K562 (cell line): ENCODE data around the gene PRCC. TPM values are rescaled to one million over a fixed set of nuclear protein-coding genes. Genes with fewer than 3 reads are reported as not detected.

ENCODE experiments used
- BRF1 ChIP-seq: IDR thresholded peaks from 3 replicates; pipeline ENCODE4 v1.6.1; 2011; ENCODE audit warnings: borderline replicate concordance, mild to moderate bottlenecking; ENCODE audit not compliant: insufficient read length; ENCODE audit errors: extremely low read depth
- CREM ChIP-seq: IDR thresholded peaks from 2 replicates; pipeline ENCODE4 v1.6.1; 2014; ENCODE audit warnings: antibody characterized with exemption, low read depth
- CUX1 ChIP-seq: fragments of 200-800 bp; sonication (Bioruptor generic); IDR thresholded peaks from 2 replicates; pipeline ENCODE4 v1.6.1; 2016; ENCODE audit warnings: missing genetic modification characterization, missing compliant biosample characterization
- GTF2A2 ChIP-seq: IDR thresholded peaks from 2 replicates; pipeline ENCODE4 v1.6.1; 2016; ENCODE audit warnings: mild to moderate bottlenecking, missing genetic modification characterization, missing compliant biosample characterization
- HEY1 ChIP-seq: fragments of 250-450 bp; sonication (Bioruptor Pico); IDR thresholded peaks from 2 replicates; pipeline ENCODE4 v1.5.0; 2020; ENCODE audit warnings: mild to moderate bottlenecking, moderate library complexity, borderline replicate concordance
- IRF1 ChIP-seq: sonication (generic); formaldehyde crosslinking; IDR thresholded peaks from 2 replicates; pipeline ENCODE4 v1.8.0; 2022; ENCODE audit warnings: missing genetic modification reagents, mild to moderate bottlenecking, borderline replicate concordance
- POLR2B ChIP-seq: fragments of 450-650 bp; IDR thresholded peaks from 2 replicates; pipeline ENCODE4 v1.6.1; 2018; ENCODE audit warnings: low read depth; ENCODE audit not compliant: partially characterized antibody
- POLR3A ChIP-seq: IDR thresholded peaks from 2 replicates; pipeline ENCODE4 v1.6.1; 2011; ENCODE audit warnings: borderline replicate concordance, mild to moderate bottlenecking, moderate library complexity; ENCODE audit not compliant: insufficient read length, insufficient read depth; ENCODE audit errors: extremely low read depth
- TARDBP ChIP-seq: fragments of 450-650 bp; IDR thresholded peaks from 2 replicates; pipeline ENCODE4 v1.6.1; 2016
- U2AF2 ChIP-seq: fragments of 200-400 bp; formaldehyde crosslinking; optimal IDR thresholded peaks from 2 replicates; pipeline ENCODE3; 2017; ENCODE audit warnings: low read depth, mild to moderate bottlenecking, low read length
- ZNF277 ChIP-seq: fragments of 250-450 bp; sonication (Bioruptor Pico); IDR thresholded peaks from 2 replicates; pipeline ENCODE4 v1.8.0; 2022; ENCODE audit warnings: inconsistent platforms, mild to moderate bottlenecking, moderate library complexity, borderline replicate concordance
- ZNF431 ChIP-seq: sonication (generic); formaldehyde crosslinking; IDR thresholded peaks from 2 replicates; pipeline ENCODE4 v1.8.0; 2022; ENCODE audit warnings: mild to moderate bottlenecking, missing genetic modification reagents
- ZNF609 ChIP-seq: sonication (generic); formaldehyde crosslinking; IDR thresholded peaks from 2 replicates; pipeline ENCODE4 v1.8.1; 2023; ENCODE audit warnings: missing genetic modification reagents, mild to moderate bottlenecking, borderline replicate concordance
- ZNF76 ChIP-seq: fragments of 250-450 bp; sonication (Bioruptor Pico); IDR thresholded peaks from 2 replicates; pipeline ENCODE4 v1.4.0; 2020; ENCODE audit warnings: mild to moderate bottlenecking, moderate library complexity, borderline replicate concordance
- polyA plus RNA-seq, 8 experiments: library from polyadenylated mRNA; depleted of rRNA in 4 of 8; stranded (reverse) in 5 of 8; unstranded in 3 of 8; fragments of >200 nt; fragmentation: Nextera tagmentation in 2 of 8; fragmentation: Illumina TruSeq in 1 of 8; extraction: Ambion mirVana in 2 of 8; extraction: Trizol in 1 of 8; gene quantifications; 2 replicates each; pipeline versions ENCODE4 v1.2.1 to v1.2.3, GENCODE V29; 2011 to 2014; ENCODE audit warnings: inconsistent platforms in 1 of 8, missing spikeins in 1 of 8
- total RNA-seq, 7 experiments: library from RNA; depleted of rRNA in 6 of 7; stranded (reverse); fragments of >200 nt in 6 of 7; fragmentation: Illumina TruSeq in 2 of 7; extraction: Trizol in 2 of 7; gene quantifications; 2 replicates each; pipeline versions ENCODE4 v1.2.1 to v1.2.3, GENCODE V29; 2011 to 2021; ENCODE audit warnings: low replicate concordance in 1 of 7

PRCC gene
- total and polyA plus RNA-seq, 9 of the 15 experiments (the other 6 are each of a cell fraction or from before 2014, with no cell fraction given) = 23.9 to 201 (median 41.1) TPM

- TF ChIP-seq ZNF609 (CRISPR knock-in tag) = 0 out of 2 replicates have a peak, but pooled peaks have one; percentile 56
- no peak for TF ChIP-seq BRF1
- peak; percentile 96 for TF ChIP-seq CREM
- TF ChIP-seq ZNF431 (CRISPR knock-in tag) = no peak
- TF ChIP-seq ZNF76 (CRISPR knock-in tag) = peak; percentile 85; the same call in 1 of the 2 replicates
- TF ChIP-seq HEY1 (CRISPR knock-in tag) = no peak; the same call in 1 of the 2 replicates
- no peak for TF ChIP-seq U2AF2
- no peak for TF ChIP-seq CUX1 (CRISPR knock-in tag)
- TF ChIP-seq POLR2B = no peak
- no peak for TF ChIP-seq IRF1 (CRISPR knock-in tag)
- TF ChIP-seq ZNF277 (CRISPR knock-in tag) = no peak
- no peak for TF ChIP-seq TARDBP
- TF ChIP-seq GTF2A2 (tag) = no peak
- TF ChIP-seq POLR3A = no peak
Observed at GRCh38 chr1:156740741-156741480, 26.4 kb upstream of the PRCC start, which contains the start of gene MRPL24 (continued).
